ENCODE measurements around the gene ALOX15B.
A peak's percentile ranks its signal among the peaks of the same experiment; 100 is the strongest.

ALOX15B gene

DNA sequence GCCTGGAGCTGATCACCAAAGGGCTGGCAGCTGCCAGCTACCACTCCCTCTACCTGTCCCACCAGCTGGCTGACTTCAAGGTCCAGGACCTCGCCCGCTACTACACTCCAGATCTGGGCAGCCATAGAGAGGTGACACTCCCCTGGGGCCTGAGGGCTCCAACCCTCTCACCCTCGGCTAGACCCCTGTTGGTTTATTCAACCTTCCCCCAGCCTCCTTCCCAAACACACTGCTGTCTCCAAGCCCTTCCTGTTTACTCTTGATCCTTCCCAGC lies 30.7 kb downstream of the ALOX15B start:
- ChIA-PET CTCF (interaction anchor here (1.0 to 1.9 kb wide), 3 partner anchors 9 to 41 kb away, joined by 5 to 10 read pairs (median 8); no protein-coding TSS in a partner anchor), POLR2A (interaction anchor here (1.5 kb wide), 1 partner anchor 104 kb away, joined by 6 read pairs; no protein-coding TSS in a partner anchor)
- no peak for DNase-seq (ENCODE audit: extremely low spot score)
- TF ChIP-seq FOXM1 (IDR thresholded peaks at IDR 0.05; ENCODE audit: borderline replicate concordance) (no peak), ZNF384 (IDR thresholded peaks at IDR 0.05) (no peak), L3MBTL2 (conservative IDR thresholded peaks at IDR 0.05) (no peak), FOXK2 (IDR thresholded peaks at IDR 0.05) (no peak), FOXA1 (IDR thresholded peaks at IDR 0.05) (no peak), NFRKB (IDR thresholded peaks at IDR 0.05) (no peak), TARDBP (IDR thresholded peaks at IDR 0.05) (no peak), LEF1 (IDR thresholded peaks at IDR 0.05; ENCODE audit: borderline replicate concordance) (no peak), SP1 (IDR thresholded peaks at IDR 0.05) (no peak), ELF4 (IDR thresholded peaks at IDR 0.05) (no peak), HDGF (IDR thresholded peaks at IDR 0.05; ENCODE audit: borderline replicate concordance) (no peak)
- TF ChIP-seq, protein P1, sequence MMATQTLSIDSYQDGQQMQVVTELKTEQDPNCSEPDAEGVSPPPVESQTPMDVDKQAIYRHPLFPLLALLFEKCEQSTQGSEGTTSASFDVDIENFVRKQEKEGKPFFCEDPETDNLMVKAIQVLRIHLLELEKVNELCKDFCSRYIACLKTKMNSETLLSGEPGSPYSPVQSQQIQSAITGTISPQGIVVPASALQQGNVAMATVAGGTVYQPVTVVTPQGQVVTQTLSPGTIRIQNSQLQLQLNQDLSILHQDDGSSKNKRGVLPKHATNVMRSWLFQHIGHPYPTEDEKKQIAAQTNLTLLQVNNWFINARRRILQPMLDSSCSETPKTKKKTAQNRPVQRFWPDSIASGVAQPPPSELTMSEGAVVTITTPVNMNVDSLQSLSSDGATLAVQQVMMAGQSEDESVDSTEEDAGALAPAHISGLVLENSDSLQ (IDR thresholded peaks at IDR 0.05) = no peak

DNA sequence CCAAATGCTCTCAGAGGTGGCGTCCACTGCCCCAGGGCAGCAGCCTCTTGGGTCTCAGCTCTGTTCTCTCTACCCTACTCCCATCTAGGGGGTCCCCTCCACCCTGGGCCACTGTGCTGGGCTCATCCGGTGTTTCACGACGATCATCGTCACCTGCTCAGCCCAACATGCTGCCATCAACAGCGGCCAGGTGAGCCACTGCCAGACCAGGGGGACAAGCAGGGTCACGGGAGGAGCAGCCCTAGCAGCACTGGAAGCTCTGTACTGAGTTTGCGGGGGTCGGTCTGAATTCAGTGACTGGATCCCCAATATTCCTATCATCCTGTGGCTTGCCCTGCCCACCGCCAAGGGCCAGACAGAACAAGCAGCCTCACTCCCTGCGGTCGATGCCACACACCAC lies 32.6 kb downstream of the ALOX15B start:
- TF ChIP-seq SUZ12 (IDR thresholded peaks at IDR 0.05) = no peak
- TF ChIP-seq HDGF (IDR thresholded peaks at IDR 0.05; ENCODE audit: borderline replicate concordance) = no peak
- TF ChIP-seq FOXM1 (IDR thresholded peaks at IDR 0.05; ENCODE audit: borderline replicate concordance) = no peak
- no peak for TF ChIP-seq NFRKB (IDR thresholded peaks at IDR 0.05)
- TF ChIP-seq, protein P1 (IDR thresholded peaks at IDR 0.05) = no peak
- POLR2A ChIA-PET = no interaction called here
- no peak for DNase-seq (ENCODE audit: extremely low spot score)
- CTCF ChIA-PET = interaction anchor here (1.1 to 1.4 kb wide), 3 partner anchors 9 to 47 kb away, joined by 3 to 7 read pairs (median 5); partner anchors contain the start of gene ALOXE3

DNA sequence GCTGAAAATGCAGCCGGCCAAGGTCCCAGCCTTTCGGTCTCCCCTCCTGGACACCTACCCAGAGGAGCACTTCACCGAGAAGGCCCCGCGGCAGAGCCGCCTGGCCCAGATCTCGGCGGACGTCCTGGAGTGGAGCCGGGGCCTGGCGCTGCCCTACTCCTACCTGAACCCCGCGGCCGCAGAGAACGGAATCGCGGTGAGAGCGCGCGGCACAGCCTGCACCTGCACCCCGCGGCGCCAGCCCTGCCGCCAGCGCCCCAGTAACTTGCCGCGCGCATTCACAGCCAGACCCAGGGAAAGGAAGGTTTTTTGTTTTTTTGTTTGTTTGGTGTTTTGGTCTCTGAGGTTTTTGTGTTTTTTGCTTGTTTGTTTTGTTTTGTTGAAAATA lies 33.5 kb downstream of the ALOX15B start:
- ChIA-PET CTCF (interaction anchor here (0.9 kb wide), 1 partner anchor 9 kb away, joined by 4 read pairs; no protein-coding TSS in a partner anchor), POLR2A (no interaction called here)
- TF ChIP-seq CTBP1 (IDR thresholded peaks at IDR 0.05; ENCODE audit: borderline replicate concordance) = no peak
- no peak for TF ChIP-seq BHLHE40 (IDR thresholded peaks at IDR 0.05; ENCODE audit: borderline replicate concordance)
- TF ChIP-seq ARNT (IDR thresholded peaks at IDR 0.05) = no peak
- no peak for TF ChIP-seq LEF1 (IDR thresholded peaks at IDR 0.05; ENCODE audit: borderline replicate concordance)
- TF ChIP-seq TARDBP (IDR thresholded peaks at IDR 0.05) = no peak
- TF ChIP-seq NFRKB (IDR thresholded peaks at IDR 0.05) = no peak
- no peak for DNase-seq (ENCODE audit: extremely low spot score)

DNA sequence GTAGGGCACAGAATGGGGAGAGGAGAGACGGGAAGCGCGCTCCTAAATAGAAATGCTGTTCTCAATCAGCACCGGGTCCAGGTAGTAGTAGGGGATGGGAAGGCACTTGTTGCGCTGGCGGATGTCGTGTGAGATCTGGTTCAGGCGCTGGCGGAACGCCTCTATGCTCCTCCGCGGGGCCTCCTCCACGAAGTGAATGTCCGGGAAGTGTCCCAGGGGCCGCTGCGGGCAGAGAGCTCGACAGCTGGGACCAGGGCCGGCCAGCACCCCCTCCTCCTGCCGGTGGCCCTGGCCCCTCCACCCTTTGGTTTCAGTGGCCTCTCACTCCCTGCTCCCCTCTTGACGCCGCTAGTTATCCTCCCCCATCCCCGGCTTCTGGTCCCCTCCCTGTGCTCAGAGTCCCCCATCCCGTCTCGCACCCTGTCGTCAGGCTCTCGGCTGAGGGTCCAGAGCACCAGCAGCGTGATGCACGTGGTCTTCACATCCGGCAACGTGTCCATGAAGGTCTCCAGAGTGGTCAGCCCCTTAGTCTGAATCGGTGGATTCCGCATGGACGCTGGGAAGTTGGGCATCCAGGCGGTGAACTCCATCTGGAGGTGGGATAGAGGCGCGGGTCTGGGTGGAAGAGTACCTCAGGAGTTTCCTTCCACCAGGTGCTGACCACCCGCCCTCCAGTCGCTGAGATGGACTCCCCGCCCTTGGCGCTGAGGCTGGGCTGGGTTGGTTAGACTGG lies 34.0 kb downstream of the ALOX15B start:
- ChIA-PET POLR2A (interaction anchor here (1.1 to 1.7 kb wide), 4 partner anchors 11 to 100 kb away, joined by 3 to 5 read pairs (median 3); partner anchors contain the start of gene ALOXE3), CTCF (interaction anchor here (0.6 to 2.1 kb wide), 17 partner anchors 10 to 145 kb away, joined by 3 to 24 read pairs (median 4); partner anchors contain the start of genes ALOX12B and ALOXE3)
- no peak for DNase-seq (ENCODE audit: extremely low spot score)
- TF ChIP-seq BHLHE40 (IDR thresholded peaks at IDR 0.05; ENCODE audit: borderline replicate concordance) (no peak), ELF4 (IDR thresholded peaks at IDR 0.05) (no peak), FOXA1 (IDR thresholded peaks at IDR 0.05) (no peak), ZNF384 (IDR thresholded peaks at IDR 0.05) (no peak)

DNA sequence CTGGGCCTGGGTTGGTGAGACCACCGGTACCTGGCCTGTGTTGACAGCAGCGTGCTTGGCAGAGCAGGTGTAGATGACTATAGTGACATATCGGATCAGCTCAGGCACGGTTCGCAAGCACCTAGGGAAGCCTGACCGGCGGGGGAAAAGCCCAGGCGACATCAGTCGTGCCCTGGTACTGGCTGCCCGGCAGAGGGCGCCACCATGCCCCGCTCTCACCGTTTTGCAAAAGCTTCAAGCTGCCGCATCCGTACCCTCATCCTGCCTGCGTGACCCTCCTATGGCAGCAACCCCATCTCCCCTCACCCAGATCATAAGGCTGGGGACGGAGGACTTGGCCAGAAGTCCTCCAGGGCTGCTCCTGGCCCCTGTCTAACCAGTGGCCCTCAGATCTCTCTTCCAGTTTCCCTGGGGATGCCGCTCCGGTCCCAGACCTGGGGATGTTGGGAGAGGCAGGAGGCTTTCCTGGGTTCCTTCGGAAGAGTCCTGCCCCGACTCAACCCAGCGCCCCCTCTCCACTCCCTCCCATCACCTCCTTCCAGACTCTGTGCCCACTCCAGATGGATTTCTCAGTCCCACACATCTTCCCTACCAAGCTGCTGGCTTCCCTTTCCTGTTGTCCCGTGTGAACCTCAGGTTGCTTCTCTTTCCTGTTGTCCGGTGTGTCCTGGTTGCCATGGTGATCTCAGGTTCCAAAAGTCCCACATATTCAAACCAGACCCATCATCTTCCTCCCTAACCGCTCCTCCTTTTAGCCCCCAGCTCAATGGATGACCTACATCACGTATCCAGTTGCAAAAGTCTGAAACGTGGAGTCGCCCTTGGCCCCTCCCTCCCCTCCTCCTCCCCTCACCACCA lies 35.0 kb downstream of the ALOX15B start:
- ChIA-PET POLR2A (interaction anchor here (0.6 to 1.7 kb wide), 6 partner anchors 12 to 148 kb away, joined by 3 to 5 read pairs (median 3); partner anchors contain the start of gene ALOXE3), CTCF (interaction anchor here (0.6 to 2.1 kb wide), 20 partner anchors 10 to 264 kb away, joined by 3 to 24 read pairs (median 4); partner anchors contain the start of genes ALOX12B and ALOXE3)
- DNase-seq (ENCODE audit: extremely low spot score) = peak; percentile 85
- TF ChIP-seq ZNF384 (IDR thresholded peaks at IDR 0.05) (no peak), L3MBTL2 (conservative IDR thresholded peaks at IDR 0.05) (no peak), TARDBP (IDR thresholded peaks at IDR 0.05) (no peak), FOXM1 (IDR thresholded peaks at IDR 0.05; ENCODE audit: borderline replicate concordance) (no peak), SUZ12 (IDR thresholded peaks at IDR 0.05) (no peak), FOXK2 (IDR thresholded peaks at IDR 0.05) (no peak), LEF1 (IDR thresholded peaks at IDR 0.05; ENCODE audit: borderline replicate concordance) (no peak), ARNT (IDR thresholded peaks at IDR 0.05) (no peak), ELF4 (IDR thresholded peaks at IDR 0.05) (no peak), BHLHE40 (IDR thresholded peaks at IDR 0.05; ENCODE audit: borderline replicate concordance) (no peak), SP1 (IDR thresholded peaks at IDR 0.05) (no peak), NFRKB (IDR thresholded peaks at IDR 0.05) (no peak), CTBP1 (IDR thresholded peaks at IDR 0.05; ENCODE audit: borderline replicate concordance) (no peak), HDGF (IDR thresholded peaks at IDR 0.05; ENCODE audit: borderline replicate concordance) (no peak), FOXA1 (IDR thresholded peaks at IDR 0.05) (no peak)
- TF ChIP-seq, protein P1 (IDR thresholded peaks at IDR 0.05) = no peak
